Ishikawa (cell line): ENCODE results near the gene GAK.

Experiments
- EP300 ChIP-seq: IDR thresholded peaks from 2 replicates; pipeline ENCODE4 v1.6.1; 2012; ENCODE audit warnings: borderline replicate concordance
- RAD21 ChIP-seq: IDR thresholded peaks from 2 replicates; pipeline ENCODE4 v1.6.1; 2012; ENCODE audit warnings: low read depth

DNA sequence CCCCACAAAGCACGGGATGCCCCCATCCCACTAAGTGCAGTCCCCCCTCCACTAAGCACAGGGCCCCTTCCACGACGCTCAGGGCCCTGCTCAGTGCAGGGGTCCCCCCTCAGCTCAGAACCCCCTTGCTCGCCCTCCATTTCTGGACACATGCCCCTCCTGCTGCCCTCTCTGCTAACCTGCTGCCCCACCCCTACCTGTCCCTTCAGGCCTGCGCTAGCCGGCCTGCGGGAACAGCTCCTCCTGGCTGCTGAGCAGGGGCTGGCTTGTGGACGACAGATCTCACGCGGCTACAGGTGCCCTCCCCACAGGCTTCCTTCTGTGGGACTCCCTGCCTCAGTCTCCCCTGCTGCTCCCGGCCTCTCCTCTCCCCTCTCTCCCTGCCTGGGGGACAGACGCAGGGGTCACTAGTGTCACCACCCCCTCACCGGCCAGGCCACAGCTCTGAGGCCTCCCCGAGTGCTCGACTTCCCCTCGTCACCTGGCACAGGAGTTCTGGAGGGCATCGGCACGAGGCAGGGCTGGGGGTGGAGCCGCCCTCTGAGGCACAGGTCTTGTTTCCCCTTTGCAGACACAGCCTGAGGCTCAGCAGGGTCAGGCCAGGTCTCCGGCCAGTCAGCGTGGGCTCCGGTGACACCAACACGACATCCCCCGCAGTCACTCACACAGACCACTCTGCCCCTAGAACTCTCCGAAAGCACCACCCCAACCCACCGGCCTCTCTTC lies 21.6 kb downstream of the GAK start:
- TF ChIP-seq RAD21 (no peak), EP300 (no peak)
